Smooth muscle cell of bladder (primary cell): ENCODE measurements around the gene SCGB3A2. TPM values are rescaled to one million over a fixed set of nuclear protein-coding genes. Genes with fewer than 3 reads are reported as not detected.

Experiments used
- total RNA-seq: library from RNA; depleted of rRNA; stranded (reverse); fragments of >200 nt; gene quantifications from 2 replicates; pipeline ENCODE4 v1.2.3, GENCODE V29; 2014

The SCGB3A2 gene, protein sequence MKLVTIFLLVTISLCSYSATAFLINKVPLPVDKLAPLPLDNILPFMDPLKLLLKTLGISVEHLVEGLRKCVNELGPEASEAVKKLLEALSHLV
- not detected in 2 replicates for total RNA-seq

DNA sequence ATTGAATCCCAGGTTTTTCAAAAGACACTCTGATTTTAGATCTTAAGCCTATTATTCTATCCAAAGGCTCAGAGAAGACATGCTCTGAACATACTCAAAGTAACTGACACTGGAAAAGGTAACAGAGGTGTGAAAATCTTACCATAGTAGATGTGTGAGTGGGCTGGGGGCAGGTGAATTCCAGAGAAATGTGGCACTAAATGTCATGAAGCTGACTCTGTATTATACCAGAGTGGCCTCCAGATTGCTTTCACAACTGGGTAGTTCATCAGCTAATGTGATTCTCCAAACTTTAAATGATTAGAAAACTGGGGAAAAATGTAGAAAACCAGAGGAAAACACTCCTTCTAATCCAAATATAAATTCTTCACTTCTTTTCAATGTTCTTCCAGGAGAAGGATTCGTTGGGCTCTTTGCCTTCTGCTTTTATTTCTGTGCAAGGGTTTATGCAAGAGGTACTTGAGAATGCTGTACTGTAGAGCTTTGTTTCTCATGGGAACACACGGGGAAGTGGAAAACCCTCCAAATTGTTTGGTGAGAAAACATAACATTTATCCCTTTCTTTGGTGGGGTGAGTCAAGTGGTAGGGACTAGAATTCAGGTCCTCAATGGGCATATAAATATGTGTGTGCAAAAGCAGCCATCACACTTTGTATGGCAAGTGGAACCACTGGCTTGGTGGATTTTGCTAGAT lies at the start of gene SCGB3A2:
TSS of gene SCGB3A2 (plus strand) at position 646 of the 694 bp plus-strand sequence. CDS start 93 bp downstream, outside the sequence.

DNA sequence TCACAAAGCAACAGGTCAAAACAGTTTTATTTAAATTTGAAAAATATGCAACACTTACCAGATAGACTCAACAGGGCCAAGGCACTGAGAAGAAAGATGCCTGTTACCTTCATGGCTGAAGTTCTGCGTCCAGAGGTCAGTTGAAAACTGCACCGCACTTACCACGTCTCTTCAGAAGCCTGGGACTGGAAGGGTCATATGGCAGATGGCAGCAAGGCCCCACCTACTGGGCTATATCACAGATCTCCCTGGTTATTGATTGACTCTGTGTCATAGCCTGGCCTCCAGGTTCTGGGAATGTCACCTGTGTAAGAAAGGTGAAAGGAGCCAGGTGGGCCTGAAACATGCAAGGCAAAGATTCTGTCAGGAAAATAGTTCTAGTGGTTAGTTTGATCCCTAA lies 47.0 kb upstream of the SCGB3A2 start, which contains the start of gene SPINK1:
TSS of gene SPINK1 (minus strand) at position 207 of the 400 bp plus-strand sequence. CDS start at position 113, 94 bp downstream.

DNA sequence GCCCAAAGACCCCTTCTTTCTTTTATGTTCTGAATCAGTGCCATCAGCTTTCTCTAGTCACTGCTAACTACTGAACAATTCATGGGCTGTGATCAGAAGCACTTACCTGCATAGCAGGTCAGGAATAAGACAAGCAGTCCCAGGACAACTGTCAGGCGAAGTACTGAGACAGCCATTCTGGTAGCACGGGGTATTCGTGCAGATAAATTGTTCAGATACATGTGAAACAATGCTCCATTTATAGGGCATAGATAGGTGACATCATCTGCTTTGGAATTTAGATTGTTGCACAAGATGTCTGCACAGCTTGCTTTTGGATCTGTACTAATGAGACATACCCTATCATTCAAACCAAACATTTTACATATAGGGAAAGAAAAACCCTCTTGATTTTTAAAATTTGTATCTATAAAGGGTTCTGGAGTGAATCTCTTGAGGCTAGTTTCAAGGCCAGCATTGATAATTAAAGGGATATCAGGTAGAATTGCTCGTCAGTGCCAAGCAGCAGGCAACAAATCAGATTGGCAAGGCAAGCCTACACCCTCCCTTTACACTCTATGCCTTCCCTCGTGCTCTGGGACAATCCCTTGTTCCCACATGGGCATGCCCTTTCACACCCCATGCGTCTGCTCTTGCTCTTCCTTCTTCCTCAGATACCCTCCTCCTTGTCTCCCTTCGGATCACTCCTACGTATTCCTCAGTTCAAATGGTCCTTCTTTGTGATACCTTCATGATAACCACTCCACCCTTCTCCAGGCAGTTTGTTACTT lies 28.0 kb downstream of the SCGB3A2 start, which contains the start of gene C5orf46:
TSS of gene C5orf46 (minus strand) at position 213 of the 770 bp plus-strand sequence. CDS start at position 176, 37 bp downstream.

Other genes starting within 250 kb of the SCGB3A2 start
- under 0.01 and 0.57 TPM in 2 replicates for gene JAKMIP2, start 96.0 kb upstream of the SCGB3A2 start, total RNA-seq
- not detected in 2 replicates for gene SPINK1, start 47.0 kb upstream of the SCGB3A2 start, total RNA-seq
- 0.46 TPM in 1 of 2 replicates, not detected in the other for gene C5orf46, start 27.8 kb downstream of the SCGB3A2 start, total RNA-seq
- gene SPINK5, start 185.3 kb downstream of the SCGB3A2 start, total RNA-seq, result under 0.01 TPM in 1 of 2 replicates, not detected in the other